Neural progenitor cell (in vitro differentiated cells): ENCODE results near the gene ATP11A.

Experiments used
- CTCF ChIP-seq: fragments of 200-600 bp; sonication (generic); IDR thresholded peaks from 2 replicates; pipeline ENCODE4 v1.5.1; 2017; ENCODE audit warnings: antibody characterized with exemption, mild to moderate bottlenecking
- EZH2 ChIP-seq: fragments of 200-600 bp; sonication (generic); IDR thresholded peaks from 2 replicates; pipeline ENCODE4 v1.6.1; 2017; ENCODE audit warnings: antibody characterized with exemption, mild to moderate bottlenecking, moderate library complexity

GRCh38 chr13:112752711-112753541, 63.1 kb downstream of the ATP11A start:
- TF ChIP-seq CTCF (no peak), EZH2 (no peak)
